ENCODE data around the gene ZDHHC22. TPM values are rescaled to one million over a fixed set of nuclear protein-coding genes. Genes with fewer than 3 reads are reported as not detected.

ZDHHC22 gene, protein sequence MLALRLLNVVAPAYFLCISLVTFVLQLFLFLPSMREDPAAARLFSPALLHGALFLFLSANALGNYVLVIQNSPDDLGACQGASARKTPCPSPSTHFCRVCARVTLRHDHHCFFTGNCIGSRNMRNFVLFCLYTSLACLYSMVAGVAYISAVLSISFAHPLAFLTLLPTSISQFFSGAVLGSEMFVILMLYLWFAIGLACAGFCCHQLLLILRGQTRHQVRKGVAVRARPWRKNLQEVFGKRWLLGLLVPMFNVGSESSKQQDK
- total RNA-seq (2021) = not detected in 2 replicates
- Bru-seq, nascent RNA = not detected
- not detected for BruChase-seq, experiment 1, labeled RNA remaining after a 2-hour chase
- BruChase-seq, experiment 2, labeled RNA remaining after a 6-hour chase = not detected
- long read RNA-seq = 0 reads

GRCh38 chr14:77141214-77142004 lies at the start of gene ZDHHC22:
ZDHHC22 (minus strand) TSS chr14:77141791; CDS start chr14:77139738, 2,053 bp downstream.
- Histone ChIP-seq H3K4me1 (replicated peaks; ENCODE audit: insufficient read depth) (no peaks in the 10 kb centered on the region), H3F3A (ENCODE audit: insufficient read depth, low read depth) (no peaks in the 10 kb centered on the region), H4K20me1 (ENCODE audit: insufficient read depth) (no peaks in the 10 kb centered on the region), H3K27me3 (ENCODE audit: insufficient read depth, low read depth) (peaks cover 95% of the 10 kb centered on the region), H2AFZ (no peak within 1 kb of the TSS), H3K9me3 (ENCODE audit: insufficient read depth, low read depth) (no peaks in the 10 kb centered on the region), H3K4me3 (no peak within 1 kb of the TSS), H3K4me2 (no peak within 1 kb of the TSS), H3K79me2 (ENCODE audit: low read depth) (no peaks in the 10 kb centered on the region), H3K27ac (no peak within 1 kb of the TSS), H3K36me3 (ENCODE audit: low read depth) (no peaks in the 10 kb centered on the region), H3K9me2 (ENCODE audit: insufficient read depth) (no peaks in the 10 kb centered on the region)
- POLR2A ChIA-PET (ENCODE audit: unreplicated experiment) = interaction anchor here (0.7 kb wide), 1 partner anchor 318 kb away, joined by 3 read pairs; no protein-coding TSS in a partner anchor
- no TSS peak for BruUV-seq (replicated peaks)
- TF ChIP-seq, protein P1, sequence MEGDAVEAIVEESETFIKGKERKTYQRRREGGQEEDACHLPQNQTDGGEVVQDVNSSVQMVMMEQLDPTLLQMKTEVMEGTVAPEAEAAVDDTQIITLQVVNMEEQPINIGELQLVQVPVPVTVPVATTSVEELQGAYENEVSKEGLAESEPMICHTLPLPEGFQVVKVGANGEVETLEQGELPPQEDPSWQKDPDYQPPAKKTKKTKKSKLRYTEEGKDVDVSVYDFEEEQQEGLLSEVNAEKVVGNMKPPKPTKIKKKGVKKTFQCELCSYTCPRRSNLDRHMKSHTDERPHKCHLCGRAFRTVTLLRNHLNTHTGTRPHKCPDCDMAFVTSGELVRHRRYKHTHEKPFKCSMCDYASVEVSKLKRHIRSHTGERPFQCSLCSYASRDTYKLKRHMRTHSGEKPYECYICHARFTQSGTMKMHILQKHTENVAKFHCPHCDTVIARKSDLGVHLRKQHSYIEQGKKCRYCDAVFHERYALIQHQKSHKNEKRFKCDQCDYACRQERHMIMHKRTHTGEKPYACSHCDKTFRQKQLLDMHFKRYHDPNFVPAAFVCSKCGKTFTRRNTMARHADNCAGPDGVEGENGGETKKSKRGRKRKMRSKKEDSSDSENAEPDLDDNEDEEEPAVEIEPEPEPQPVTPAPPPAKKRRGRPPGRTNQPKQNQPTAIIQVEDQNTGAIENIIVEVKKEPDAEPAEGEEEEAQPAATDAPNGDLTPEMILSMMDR (conservative IDR thresholded peaks at IDR 0.05) = no peak
- no peak for TF ChIP-seq EZH2 (IDR thresholded peaks at IDR 0.05; ENCODE audit: low read depth)
- CTCF ChIA-PET = interaction anchor here (1.8 kb wide), 1 partner anchor 17 kb away, joined by 6 read pairs; no protein-coding TSS in a partner anchor
- DNase-seq = peak in 1 of 2 experiments; percentile 53
- intact Hi-C loops (cut with micrococcal nuclease; ENCODE audit: unreplicated experiment) = no loop called here

- intact Hi-C loops (cut with micrococcal nuclease; ENCODE audit: unreplicated experiment) = no loop called here
- Histone ChIP-seq H3K27ac (no peak overlapping the region), H2AFZ (no peak overlapping the region), H3K9me2 (ENCODE audit: insufficient read depth) (no peaks in the 10 kb centered on the region), H3K36me3 (ENCODE audit: low read depth) (no peaks in the 10 kb centered on the region), H3K79me2 (ENCODE audit: low read depth) (no peaks in the 10 kb centered on the region), H3F3A (ENCODE audit: insufficient read depth, low read depth) (no peaks in the 10 kb centered on the region), H3K4me3 (no peak overlapping the region), H3K4me2 (no peak overlapping the region), H4K20me1 (ENCODE audit: insufficient read depth) (peaks cover 13% of the 10 kb centered on the region), H3K4me1 (replicated peaks; ENCODE audit: insufficient read depth) (no peaks in the 10 kb centered on the region), H3K9me3 (ENCODE audit: insufficient read depth, low read depth) (no peaks in the 10 kb centered on the region), H3K27me3 (ENCODE audit: insufficient read depth, low read depth) (peaks cover 83% of the 10 kb centered on the region)
- CTCF ChIA-PET = no interaction called here
- BruUV-seq (replicated peaks) = no TSS peak
- DNase-seq = no peak
- TF ChIP-seq EZH2 (IDR thresholded peaks at IDR 0.05; ENCODE audit: low read depth) = no peak
- TF ChIP-seq, protein P1 (conservative IDR thresholded peaks at IDR 0.05) = no peak
- POLR2A ChIA-PET (ENCODE audit: unreplicated experiment) = interaction anchor here (0.5 kb wide), 1 partner anchor 276 kb away, joined by 10 read pairs; no protein-coding TSS in a partner anchor
Measured at GRCh38 chr14:77190977-77191376, 49.4 kb upstream of the ZDHHC22 start.

DNA sequence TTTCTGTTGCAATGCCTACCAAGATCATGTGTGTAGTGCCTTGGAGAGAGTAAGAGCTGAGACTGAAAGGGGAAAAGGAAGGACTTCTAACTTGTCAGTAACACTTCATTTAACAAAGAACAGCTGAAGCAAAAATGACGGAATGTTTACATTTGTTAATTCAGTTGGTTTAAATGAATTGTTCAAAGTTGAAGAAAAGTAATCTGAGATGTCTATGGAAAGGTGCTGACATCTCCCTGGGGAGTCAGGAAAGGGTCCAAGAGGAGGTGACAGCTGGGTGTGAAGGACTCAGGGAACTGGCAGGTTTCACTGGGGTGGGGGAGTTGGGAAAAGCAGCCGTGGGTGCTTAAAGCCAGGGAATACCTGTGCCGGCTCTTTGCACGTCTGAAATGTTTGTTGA lies 47.9 kb upstream of the ZDHHC22 start:
- DNase-seq = no peak
- intact Hi-C loops (cut with micrococcal nuclease; ENCODE audit: unreplicated experiment) = no loop called here
- Histone ChIP-seq H3K4me1 (replicated peaks; ENCODE audit: insufficient read depth) (no peaks in the 10 kb centered on the region), H3K27ac (no peak overlapping the region), H3K9me3 (ENCODE audit: insufficient read depth, low read depth) (no peaks in the 10 kb centered on the region), H3K79me2 (ENCODE audit: low read depth) (no peaks in the 10 kb centered on the region), H3K27me3 (ENCODE audit: insufficient read depth, low read depth) (peaks cover 73% of the 10 kb centered on the region), H3K9me2 (ENCODE audit: insufficient read depth) (no peaks in the 10 kb centered on the region), H3F3A (ENCODE audit: insufficient read depth, low read depth) (no peaks in the 10 kb centered on the region), H3K4me3 (no peak overlapping the region), H3K4me2 (no peak overlapping the region), H4K20me1 (ENCODE audit: insufficient read depth) (peaks cover 13% of the 10 kb centered on the region), H2AFZ (no peak overlapping the region), H3K36me3 (ENCODE audit: low read depth) (no peaks in the 10 kb centered on the region)
- BruUV-seq (replicated peaks) = no TSS peak
- TF ChIP-seq EZH2 (IDR thresholded peaks at IDR 0.05; ENCODE audit: low read depth) = no peak
- TF ChIP-seq, protein P1 (conservative IDR thresholded peaks at IDR 0.05) = no peak
- ChIA-PET POLR2A (ENCODE audit: unreplicated experiment) (interaction anchor here (0.5 to 0.7 kb wide), 2 partner anchors 43 to 242 kb away, joined by 4 read pairs; no protein-coding TSS in a partner anchor), CTCF (interaction anchor here (1.0 kb wide), 1 partner anchor 38 kb away, joined by 4 read pairs; no protein-coding TSS in a partner anchor)

All from PC-9 (cell line).